ENCODE measurements around the gene CCM2.

- TF ChIP-seq CTCF (IDR thresholded peaks at IDR 0.05) (no peak), POLR2A (IDR thresholded peaks at IDR 0.05) (no peak)
Observed at GRCh38 chr7:44963364-44964290, 36.4 kb upstream of the CCM2 start.

Data from ovary (tissue), 3 donors.